HG03064 (cell line): Measurements from ENCODE around the gene HIPK4.
"Not testable (repeated sequence)": the region's sequence is repeated elsewhere in the genome, so short reads cannot be mapped to it uniquely, and the experiment has no call there.

ENCODE experiments used
- ATAC-seq: cut with Tn5 transposase; IDR thresholded peaks from one replicate; pipeline ENCODE4 v1.9.1; 2021; ENCODE audit warnings: low read depth; ENCODE audit not compliant: unreplicated experiment

HIPK4 gene

DNA sequence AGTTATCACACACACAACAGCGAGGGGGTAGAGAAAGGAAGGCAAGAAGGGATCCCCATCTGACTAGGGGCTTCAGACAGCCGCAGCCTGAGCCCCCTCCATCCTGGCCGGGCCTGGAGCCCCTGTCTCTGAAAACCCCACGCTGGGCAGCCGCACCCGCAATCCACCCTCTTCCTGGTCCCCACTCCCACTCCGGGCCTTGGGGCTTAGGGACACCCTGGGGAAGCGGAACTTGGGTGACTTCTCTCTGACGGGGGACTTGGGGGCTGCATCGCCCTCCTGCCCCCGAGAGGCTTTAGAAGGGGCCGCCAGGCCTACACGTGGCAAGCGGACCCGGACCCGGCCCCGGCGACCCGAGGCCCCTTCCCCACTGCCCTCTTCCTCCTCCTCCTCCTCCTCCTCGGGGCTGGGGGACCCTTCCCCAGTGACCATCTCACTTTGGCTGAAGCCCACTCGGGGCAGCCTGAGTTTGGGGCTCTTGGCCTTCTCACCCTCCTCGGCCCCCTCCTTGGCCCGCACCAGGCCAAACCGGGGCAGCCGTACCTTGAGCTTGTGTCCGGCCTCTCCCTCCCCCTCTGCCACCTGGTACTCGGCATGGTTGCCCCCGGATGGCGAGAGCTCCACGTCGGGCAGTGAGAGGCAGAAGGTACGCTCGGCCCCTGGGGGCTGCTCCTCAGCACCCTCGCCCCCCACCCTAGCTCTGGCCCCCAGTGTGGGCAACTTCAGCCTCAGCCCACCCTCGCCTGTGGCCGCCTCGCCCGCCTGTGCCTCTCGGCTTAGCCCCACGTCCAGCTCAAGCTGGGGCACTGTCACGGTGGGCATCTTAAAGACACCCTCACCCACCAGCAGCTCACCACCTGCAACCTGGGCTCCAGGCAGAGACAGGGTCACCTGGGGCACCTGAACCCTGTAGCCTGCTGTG, 4.2 kb upstream of the HIPK4 start:
- no peak for ATAC-seq

DNA sequence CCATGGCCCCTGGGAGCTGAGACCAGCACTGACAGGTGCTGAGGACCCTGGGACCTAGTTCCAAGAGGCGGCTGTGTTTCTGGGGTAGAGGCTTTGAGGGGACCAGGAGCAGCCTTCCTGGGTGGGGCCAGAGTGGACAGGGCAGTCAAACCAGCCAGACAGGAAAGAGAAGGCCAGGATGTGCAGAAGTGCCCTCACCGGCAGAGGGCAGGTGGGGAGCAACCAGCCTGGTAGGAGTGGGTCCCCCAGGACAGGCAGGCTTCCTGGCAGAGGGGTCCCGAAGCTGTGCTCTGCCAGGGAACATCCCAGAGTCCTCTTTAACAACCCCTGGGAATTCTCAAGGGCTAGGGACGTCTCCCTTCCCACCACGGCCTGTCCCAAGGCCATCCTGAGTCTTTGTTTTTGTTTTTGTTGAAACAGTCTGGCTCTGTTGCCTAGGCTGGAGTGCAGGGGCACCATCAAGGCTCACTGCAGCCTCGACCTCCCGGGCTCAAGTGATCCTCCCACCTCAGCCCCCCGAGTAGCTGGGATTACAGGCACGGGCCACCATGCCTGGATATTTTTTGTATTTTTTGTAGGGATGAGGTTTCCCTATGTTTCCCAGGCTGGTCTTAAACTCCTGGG, 3.0 kb upstream of the HIPK4 start:
- ATAC-seq, result no peak

DNA sequence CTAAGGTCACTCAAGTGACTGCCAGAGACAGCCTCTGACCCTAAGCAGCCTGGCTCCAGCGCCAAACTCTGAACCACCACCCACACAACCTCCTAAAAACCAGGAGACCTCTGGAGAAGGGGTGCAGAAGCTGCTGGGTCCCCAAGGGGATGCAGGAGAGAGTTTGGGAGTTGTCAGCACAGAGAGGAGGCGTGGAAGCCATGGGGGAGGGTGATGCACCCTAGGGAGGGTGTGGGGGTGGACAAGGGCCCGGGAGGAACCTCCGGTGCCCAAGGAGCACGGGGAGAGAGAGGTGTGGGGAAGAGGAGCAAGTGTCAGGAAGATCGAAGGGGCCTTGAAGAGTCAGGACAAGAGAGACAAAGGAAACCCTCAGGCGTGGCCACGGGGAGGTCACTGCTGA, 2.1 kb upstream of the HIPK4 start:
- ATAC-seq, result no peak

DNA sequence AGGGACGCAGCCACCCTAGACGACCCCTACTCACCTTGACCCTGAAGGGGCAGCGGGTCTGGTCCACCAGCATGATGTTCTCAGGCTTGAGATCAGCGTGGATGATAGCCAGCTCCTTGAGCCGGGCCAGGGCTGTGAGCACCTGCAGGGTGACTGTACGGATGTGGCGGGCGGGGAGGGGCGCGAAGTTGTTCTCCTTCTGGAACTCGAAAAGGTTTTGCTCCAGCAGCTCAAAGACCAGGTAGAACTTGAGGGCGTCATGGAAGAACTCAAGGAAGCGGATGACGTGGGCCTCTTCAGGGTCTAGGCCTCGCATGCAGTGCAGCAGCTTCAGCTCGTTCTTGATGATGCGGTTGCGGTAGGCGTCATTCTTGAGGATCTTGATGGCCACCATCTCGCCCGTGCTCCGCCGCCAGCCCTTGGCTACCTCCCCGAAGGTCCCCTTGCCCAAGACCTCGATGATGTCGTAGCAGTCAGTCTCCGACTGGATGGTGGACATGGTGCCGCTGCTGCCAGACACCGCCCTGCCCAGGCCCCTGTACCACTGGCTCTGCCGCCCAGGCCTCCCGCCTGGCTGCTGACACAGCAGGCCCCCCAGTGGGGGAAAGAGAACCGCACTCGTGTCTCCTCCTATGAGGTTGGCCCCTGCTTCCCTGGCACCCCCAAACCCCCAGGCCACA, 437 bp downstream of the HIPK4 start:
- ATAC-seq, result no peak

DNA sequence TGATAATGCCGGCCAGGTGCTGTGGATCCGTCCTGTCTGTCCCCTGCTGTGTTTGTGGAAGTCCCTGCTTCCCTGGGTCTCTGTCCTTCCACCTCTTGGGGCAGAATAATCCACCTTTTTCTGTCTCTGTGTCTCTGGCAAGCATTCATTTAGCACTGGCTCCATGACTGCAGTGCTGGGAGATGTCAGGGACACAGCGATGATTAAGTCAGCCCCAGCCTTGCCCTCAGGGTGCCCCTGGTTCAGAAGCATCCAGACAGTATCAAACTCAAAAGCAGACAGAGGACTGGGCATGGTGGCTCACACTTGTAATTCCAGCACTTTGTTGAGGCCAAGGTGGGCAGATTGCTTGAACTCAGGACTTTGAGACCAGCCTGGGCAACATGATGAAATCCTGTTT, 1.5 kb downstream of the HIPK4 start:
- ATAC-seq, result no peak

DNA sequence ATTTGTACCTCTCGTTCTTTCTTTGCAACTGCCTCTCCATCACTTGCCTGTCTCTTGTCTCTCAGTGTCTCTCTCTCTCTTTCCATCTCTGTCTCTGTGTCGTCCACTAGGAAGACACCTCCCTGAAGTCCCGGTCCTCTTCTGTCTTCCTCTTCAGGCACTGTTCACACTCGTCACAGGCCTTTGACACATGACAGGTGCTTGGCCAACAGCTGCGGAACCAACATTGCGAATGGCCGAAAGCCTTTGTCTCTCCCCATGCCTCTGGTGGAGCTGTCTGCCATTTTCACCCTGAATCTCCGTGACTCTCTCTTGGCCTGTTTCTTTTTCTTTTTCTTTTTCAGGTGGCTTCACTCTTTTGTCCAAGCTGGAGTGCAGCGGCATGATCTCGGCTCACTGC, 2.8 kb downstream of the HIPK4 start:
- ATAC-seq, result no peak

DNA sequence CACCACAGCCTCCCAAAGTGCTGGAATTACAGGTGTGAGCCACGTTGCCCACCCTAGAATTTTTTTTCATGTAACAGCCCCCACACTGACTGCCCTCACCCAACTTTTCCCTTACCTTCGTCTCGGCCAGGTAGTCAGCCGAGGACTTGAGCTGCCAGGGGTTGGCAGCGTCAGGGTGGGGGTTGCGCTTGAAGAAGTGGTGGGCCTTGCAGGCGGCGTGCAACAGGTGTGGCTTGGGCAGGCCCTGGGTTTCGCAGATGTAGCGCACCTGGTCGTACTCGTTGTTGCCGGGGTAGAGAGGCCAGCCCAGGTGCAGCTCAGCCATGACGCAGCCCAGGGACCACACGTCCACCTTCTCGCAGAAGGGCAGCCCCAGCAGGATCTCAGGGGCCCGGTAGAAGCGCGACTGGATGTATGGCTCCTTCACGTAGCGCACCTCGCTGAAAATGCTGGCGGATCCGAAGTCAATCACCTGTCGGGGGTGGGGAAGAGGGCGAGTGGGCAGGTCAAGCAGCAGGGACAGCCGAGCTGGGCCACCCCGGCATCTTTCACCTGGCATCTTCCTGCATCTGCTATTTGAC, 6.2 kb downstream of the HIPK4 start:
- ATAC-seq, result no peak

DNA sequence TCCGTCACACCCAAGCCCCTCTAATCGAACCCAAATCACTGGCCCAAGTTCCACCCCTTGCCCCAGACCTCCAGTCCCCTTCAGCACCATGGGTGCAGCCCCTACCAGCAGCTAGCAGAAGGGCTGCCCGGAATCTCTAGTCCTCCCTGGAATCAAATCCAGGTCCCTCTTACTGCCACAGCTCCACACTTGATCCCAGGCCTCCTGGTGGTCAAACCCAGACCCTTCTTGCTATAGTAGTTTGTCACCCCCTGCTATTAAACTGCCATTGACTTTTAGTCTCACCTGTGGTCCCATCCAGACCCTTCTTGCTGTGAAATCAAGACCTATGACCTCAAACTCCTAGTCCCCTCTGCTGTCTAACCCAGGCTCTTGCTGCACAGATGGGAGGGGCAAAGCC, 8.7 kb downstream of the HIPK4 start:
- ATAC-seq, result no peak

DNA sequence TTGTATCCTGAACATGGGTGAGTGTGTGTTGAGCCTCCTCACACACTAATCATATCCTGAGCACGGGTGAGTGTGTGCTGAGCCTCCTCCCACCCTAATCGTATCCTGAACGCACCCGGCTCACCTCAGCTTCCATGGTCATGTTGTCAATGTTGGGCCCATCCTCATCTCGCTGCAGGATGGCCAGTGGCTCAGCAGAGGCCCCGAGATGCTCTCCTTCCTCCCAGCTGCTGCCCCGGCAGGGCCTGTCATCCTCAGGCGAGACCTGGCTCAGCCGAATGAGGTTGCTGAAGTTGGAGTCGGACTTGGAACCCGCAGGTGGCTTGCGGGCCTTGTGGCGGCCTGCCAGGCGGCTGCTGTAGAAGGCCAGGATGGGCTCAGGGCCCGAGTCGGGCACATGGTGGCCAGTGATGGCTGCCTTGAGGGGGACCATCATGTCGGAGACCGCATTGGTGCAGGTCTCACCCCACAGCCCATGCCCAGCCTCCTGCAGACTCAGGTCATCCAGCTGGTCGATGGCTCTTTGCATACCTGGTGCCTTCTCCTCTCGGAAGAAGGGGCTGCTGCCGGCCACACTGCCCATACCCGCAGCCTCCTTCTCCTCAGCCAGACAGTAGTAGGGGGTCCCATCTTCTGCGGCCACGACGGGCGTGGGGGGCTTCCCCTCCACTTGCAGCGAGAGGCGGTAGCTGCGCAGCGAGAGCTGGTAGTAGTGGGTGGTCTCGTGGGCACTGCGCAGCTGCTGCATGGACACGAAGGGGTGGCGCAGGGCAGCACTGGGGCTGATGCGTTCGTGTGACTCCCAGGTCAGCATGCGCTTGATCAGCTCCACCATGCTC, 9.6 kb downstream of the HIPK4 start:
- ATAC-seq, result no peak

DNA sequence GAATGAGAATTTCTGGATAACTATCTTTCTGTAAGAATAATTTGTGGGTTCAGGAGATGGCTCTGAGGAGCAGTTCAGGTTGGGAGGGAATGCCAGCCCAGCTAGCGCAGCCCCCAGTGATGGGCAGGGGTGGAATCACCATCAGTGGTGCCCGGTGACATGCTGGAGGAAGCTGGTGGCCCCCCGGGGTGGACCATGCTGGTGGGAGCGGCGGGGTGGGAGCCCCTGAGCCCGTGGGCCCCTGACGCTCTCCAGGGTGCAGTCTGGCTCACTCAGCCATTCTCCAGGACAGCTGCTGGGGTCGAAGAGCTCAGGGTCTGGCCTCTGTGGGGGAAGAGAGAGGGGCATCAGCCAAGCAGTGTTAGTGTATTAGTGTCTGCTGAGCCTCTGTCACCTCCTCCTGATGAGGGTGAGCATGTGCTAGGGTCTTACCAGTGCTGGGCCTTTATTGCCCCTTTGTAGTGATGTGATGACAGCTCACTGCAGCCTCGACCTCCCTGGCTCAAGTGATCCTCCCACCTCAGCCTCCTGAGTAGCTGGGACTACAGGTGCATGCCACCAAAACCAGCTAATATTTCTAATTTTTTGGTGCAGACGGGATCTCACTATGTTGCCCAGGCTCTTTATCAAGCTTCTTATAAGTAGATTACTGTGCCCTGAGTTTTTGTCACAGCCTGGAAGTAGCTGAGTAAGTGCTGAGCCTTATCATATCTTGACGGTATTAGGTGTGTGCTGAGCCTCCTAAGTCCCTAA, 10.4 kb downstream of the HIPK4 start:
- ATAC-seq, result no peak

DNA sequence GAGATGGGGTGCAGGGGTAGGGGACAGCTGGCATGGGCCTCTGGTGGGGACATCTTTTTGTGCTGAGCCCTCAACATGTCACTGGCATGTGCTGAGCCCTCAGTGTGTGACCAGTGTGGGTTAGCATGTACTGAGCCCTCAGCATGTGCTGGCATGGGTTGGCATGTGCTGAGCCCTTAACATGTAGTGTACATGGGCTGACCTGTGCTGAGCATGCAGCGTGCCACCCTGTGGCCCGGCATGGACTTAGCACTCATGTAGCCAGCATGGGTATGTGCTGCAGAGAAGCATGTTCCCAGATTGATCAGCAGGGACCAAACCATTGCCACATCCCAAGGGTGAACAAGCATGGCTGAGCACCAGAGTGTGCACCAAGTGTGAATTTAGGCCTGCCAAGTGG, 11.5 kb downstream of the HIPK4 start:
- ATAC-seq, result no peak

DNA sequence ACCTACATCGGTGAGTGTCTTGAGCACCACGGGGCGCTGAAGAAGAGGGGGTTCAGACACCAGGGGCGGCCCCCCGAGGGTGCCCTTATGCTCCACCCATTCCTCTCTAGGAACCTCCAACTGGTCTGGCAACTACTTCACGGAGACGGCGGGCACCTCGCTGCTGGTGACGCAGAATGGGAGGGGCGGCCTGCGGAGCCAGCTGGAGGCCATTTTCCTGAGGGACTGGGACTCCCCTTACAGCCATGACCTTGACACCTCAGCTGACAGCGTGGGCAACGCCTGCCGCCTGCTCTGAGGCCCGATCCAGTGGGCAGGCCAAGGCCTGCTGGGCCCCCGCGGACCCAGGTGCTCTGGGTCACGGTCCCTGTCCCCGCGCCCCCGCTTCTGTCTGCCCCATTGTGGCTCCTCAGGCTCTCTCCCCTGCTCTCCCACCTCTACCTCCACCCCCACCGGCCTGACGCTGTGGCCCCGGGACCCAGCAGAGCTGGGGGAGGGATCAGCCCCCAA, 12.1 kb downstream of the HIPK4 start:
- no peak for ATAC-seq

DNA sequence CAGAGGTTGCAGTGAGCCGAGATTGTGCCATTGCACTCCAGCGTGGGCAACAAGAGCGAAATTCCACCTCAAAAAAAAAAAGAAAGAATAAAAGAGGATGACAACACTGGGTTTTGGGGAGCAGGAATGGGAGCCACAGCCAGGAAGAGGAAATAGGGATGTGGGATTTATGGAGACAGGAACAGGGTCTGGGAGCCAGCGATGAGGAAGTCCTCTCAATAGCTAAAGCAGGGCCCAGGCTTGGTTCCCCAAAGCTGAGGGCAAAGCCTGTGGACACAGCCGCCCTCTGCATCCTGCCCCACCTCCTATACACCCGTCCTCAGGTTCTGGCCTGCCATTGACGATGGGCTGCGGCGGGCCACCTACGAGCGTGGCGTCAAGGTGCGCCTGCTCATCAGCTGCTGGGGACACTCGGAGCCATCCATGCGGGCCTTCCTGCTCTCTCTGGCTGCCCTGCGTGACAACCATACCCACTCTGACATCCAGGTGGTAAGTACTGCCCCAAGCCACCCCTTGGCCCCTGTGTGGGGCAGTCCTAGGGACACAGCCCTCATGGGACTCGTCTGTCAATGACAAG, 13.6 kb downstream of the HIPK4 start:
- no peak for ATAC-seq

DNA sequence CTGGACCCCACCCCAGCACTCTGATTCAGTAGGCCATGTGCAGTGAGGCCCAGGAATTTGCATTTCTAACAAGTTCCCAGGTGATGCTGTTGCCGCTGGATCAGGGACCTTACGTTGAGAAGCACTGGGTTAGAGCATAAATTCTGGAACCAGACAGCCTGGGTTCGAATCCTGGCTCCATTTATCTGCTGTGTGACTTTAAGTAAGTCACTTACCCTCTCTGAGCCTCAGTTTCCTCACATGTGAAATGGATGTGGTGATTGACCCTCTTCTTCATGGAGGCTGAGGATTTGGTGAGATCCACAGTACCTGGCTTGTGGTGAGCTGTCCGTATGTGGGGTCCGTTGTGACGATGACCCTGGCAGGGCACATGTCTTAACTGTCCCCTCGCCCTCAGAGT, 15.9 kb downstream of the HIPK4 start:
- ATAC-seq, result no peak

DNA sequence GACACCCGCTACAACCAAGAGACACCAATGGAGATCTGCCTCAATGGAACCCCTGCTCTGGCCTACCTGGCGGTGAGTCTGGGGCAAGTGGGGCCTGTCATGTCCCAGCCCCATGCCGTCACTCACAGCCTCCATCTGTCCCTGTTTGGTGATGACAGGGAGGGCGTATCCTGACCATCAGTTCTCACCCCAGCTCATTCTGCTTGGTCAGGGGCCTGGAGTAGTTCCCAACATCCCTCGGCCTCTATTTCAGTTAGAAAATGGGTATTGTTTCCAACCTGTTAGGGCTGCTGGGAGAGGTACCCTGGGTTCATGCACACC, 18.2 kb downstream of the HIPK4 start:
- ATAC-seq, result no peak

DNA sequence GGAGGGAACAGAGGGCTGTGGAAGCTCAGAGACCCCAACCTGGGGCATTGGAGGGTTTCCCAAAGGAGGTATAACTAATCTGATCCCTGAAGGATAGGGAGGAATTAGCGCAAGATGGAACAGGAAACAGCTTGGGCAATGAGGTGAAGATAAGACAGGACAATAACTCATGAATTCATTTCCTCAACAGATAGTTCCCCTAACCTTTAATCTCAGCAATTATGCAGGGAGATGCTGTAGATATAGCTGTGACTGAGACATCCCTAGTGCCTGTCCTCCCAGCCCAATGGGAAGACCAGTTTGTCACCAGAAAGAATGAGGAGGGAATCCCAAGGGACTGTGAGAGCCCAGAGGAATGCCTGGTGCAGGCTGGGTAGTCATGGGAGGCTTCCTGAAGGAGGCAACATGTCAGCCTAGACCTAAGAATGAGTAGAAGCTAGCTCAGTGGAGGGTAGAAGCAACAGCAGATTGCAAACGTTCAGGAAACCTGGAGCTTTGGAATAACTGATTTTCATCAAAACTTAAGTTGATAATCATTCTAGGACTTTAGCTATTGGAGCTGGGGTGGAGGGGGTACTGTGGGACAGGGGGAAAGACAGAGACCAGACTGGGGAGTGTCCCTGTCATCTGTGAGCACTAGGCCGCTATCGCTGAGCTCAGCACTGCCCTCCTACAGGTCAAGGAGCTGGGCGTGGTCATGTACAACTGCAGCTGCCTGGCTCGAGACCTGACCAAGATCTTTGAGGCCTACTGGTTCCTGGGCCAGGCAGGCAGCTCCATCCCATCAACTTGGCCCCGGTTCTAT, 18.8 kb downstream of the HIPK4 start:
- ATAC-seq, result no peak

DNA sequence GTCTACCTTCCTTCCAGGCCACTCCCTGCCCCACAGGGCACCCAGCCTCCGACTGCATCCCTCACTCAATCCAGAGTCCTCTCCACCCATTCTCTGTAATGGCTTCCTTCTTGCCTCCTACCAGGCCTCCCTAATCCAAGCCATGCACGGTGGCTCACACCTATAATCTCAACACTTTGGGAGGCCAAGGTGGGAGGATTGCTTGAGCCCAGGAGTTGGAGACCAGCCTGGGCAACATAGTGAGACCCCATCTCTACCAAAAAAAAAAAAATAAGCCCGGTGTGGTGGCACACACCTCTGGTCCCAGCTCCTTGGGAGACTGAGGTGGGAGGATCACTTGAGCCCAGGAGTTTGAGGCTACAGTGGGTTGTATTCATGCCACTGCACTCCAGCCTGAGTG, 19.7 kb downstream of the HIPK4 start:
- ATAC-seq, result not testable (repeated sequence)

DNA sequence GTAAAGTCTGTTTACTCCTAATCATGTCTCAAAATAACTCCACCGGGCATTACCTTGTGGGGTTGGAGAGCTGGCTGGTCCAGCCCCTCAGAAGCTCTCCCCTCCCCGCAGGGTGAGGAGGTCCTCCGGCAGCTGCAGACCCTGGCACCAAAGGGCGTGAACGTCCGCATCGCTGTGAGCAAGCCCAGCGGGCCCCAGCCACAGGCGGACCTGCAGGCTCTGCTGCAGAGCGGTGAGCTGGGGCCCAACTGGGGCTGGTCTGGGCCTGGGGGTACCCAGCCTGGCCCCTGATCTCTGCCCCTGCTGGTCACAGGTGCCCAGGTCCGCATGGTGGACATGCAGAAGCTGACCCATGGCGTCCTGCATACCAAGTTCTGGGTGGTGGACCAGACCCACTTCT, 20.2 kb downstream of the HIPK4 start:
- no peak for ATAC-seq
